Activated T-helper 9 cell treated with anti-CD3 and anti-CD28 coated beads, Interleukin-2, amount 50 U/mL, for 16 hours (primary cell): Measurements from ENCODE around the gene FLOT1.
A peak's percentile ranks its signal among the peaks of the same experiment; 100 is the strongest.
"Not testable (repeated sequence)": the region's sequence is repeated elsewhere in the genome, so short reads cannot be mapped to it uniquely, and the experiment has no call there.

Experiments used
- DNase-seq: peaks from one replicate; pipeline ENCODE4 v3.0.0-alpha.2; 2020; ENCODE audit warnings: low read depth

The FLOT1 gene

DNA sequence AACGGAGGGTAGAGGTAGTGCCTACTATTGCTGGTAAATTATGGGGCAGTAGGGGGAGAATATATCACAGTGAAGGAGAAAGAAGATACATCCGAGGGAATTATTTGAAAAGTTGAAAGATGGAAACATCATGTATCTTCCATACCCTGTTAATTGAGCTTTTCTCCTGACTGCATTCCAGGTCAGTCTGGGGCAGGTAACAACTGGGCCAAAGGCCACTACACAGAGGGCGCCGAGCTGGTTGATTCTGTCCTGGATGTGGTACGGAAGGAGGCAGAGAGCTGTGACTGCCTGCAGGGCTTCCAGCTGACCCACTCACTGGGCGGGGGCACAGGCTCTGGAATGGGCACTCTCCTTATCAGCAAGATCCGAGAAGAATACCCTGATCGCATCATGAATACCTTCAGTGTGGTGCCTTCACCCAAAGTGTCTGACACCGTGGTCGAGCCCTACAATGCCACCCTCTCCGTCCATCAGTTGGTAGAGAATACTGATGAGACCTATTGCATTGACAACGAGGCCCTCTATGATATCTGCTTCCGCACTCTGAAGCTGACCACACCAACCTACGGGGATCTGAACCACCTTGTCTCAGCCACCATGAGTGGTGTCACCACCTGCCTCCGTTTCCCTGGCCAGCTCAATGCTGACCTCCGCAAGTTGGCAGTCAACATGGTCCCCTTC is 19.2 kb downstream of the FLOT1 start:
- not testable (repeated sequence) for DNase-seq

DNA sequence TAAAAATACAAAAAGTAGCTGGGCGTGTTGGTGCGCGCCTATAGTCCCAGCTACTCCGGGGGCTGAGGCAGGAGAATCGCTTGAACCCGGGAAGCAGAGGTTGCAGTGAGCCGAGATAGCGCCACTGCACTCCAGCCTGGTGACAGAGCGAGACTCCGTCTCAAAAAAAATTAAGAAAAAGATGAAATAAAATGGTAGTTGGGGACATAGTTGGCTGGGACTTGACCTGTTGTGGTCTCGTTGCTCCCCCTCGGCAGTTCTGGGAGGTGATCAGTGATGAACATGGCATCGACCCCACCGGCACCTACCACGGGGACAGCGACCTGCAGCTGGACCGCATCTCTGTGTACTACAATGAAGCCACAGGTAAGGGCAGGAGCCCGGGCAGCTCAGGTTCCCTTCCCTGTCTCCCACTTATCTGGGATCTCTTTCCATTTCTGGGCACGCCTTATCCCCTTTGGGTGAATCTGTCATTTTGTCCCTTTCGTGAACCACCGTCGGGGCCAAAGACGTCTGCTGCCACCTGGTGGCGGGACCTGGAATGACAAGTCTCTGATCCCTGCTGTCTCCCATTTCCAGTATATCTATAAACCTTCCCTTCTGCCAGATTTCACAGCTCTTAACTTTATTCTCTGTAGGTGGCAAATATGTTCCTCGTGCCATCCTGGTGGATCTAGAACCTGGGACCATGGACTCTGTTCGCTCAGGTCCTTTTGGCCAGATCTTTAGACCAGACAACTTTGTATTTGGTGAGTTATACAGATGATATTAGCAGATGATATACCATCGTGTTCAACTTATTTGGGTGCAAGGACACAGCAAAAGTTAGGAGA is 20.0 kb downstream of the FLOT1 start:
- DNase-seq, result peak; percentile 80

DNA sequence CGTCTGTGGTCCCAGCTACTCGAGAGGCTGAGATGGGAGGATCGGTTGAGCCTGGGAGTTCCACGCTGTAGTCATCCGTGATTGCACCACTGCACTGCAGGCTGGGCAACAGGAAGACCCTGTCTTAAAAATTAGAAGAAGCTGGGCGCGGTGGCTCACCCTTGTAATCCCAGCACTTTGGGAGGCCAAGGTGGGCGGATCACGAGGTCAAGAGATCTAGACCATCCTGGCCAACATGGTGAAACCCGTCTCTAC is 20.5 kb downstream of the FLOT1 start:
- not testable (repeated sequence) for DNase-seq

DNA sequence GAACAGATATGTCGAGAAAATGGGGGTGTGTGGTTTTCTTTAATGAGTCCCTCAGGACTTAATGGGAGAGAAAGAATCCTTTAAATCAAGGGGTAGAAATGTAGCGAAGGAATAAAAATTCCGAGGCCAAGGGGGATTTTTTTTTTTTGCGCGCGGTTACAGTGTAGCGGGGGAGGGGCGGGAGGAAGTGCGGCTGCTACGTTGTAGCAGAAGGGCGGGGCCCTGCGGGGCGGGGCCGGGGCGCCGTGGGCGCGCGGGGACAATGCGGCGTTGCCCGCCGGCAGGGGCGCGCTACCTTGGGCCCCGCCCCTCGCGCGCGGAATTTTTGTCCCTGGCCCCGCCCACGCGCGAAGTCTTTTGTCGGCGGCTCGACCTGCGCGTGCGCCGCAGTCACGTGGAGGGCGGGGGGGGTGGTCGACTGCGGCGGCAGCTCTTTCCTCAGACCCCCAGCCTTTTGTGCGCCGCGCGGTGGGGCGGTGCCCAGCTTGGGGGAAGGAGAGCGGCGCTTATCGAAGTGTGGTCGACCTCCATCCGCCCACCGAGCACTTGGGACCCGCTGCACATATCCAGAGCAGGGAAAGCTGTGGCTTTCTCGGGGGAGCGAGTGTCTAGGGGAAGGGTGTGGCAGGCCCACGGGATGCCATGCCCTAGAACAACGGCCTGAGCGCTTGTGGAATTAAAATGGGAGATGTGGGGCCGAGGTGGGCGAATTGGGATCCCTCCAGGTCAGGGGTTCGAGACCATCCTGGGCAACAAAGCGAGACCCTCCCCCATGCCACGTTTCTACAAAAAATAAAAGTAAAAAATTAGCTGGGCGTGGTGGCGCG is 21.1 kb downstream of the FLOT1 start:
- peak; percentile 98 for DNase-seq

DNA sequence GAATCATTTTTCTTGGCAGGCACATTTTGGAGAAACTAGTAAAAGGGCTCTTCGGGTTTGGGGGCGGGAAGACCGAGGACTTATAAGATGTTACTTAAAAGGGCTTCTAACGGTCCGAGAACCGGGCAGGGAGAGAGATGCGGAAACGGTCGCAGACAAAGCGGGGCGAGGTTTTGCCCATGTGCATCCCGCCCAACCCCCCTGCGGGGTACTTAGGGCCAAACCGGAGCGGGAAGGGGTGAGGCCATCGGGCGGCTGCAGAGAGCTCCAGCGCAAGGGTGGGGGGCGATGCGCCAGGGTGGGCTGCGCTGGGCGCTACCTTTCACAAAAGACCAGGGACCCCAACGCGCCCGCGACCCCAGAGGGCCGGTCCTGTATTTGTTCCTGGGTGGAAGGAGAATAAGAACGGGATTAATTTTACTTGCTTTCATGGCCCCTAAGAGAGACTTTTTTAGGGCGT is 21.7 kb downstream of the FLOT1 start:
- DNase-seq, result no peak

DNA sequence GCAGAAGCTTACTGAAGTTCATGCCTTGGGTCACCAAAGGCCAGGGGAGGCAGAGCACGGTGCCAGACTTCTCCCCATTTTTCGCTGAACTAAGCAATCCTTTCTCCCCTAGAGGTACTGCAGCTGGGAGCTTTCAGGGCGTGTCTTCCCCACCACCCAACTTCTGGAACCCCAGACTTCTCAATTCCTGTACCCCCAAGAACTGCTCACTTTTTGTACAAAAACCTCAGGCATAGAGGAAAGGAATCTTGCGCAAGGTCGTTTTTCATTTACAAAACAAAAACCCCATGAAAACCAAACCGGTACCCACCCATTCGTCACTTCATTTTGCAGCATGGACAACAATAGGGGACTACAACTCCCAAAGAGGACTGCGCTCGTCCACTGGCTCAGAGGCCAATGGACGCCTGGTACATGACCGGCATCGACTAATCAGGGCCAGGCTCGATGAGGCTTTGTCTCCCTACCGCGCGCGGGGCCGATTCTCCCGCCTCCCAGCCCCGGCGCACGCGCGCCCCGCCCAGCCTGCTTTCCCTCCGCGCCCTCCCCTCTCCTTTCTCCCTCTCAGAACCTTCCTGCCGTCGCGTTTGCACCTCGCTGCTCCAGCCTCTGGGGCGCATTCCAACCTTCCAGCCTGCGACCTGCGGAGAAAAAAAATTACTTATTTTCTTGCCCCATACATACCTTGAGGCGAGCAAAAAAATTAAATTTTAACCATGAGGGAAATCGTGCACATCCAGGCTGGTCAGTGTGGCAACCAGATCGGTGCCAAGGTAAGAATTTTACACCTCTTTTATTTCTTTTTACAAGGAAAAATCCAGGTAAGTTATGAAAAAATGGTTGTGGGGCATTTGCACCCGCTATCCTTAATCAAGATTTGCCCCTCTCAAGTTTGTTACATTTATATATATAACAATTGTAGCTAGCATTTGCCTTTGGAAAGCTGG is 22.4 kb downstream of the FLOT1 start, which contains the start of gene TUBB:
Gene TUBB (plus strand): TSS at position 562 of the 947 bp plus-strand sequence. CDS start 155 bp downstream, at position 717.
- peak; percentile 93 for DNase-seq

DNA sequence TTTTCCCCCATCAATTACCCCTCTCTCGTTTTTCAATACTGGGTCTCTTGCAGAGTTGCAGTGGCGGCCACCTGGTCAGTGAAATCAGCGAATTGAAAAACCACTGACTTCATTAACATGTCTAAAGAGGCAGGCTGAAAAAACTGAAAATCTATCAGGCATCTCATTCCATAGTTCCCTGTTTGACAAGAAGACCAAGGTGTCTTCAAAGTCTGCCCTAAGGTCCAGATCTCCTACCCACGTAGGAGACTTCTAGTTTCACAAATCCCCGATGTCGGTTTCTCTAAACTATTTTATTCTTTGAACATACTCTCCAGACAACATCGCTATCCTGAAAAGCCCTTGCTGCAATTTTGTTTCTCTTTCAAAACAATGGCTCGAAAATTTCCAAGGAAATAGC is 23.1 kb downstream of the FLOT1 start:
- DNase-seq, result no peak

DNA sequence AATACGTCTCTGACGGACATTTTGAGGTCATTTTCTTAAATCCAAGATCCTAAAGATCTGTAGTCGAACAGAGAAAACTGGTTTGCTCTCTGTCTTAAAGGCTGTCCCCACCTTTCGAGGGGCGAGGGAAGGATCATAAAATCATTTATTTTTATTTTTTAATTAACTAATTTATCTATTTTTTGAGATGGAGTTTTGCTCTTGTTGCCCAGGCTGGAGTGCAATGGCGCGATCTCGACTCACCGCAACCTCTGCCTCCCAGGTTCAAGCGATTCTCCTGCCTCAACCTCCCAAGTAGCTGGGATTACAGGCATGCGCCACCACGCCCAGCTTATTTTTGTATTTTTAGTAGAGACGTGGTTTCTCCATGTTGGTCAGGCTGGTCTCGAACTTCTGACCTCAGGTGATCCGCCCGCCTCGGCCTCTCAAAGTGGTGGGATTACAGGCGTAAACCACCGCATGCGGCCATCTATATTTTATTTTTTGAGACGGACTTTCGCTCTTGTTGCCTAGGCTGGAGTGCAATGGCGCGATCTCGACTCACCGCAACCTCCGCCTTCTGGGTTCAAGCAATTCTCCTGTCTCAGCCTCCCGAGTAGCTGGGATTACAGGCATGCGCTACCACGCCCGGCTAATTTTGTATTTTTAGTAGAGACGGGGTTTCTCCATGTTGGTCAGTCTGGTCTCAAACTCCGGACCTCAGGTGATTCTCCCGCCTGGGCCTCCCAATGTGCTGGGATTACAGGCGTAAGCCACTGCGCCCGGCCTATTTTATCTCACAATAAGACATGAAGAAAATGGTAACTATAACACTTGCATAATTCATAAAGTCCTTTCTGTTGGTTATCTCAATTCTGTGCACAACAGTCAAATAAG is 24.4 kb downstream of the FLOT1 start:
- not testable (repeated sequence) for DNase-seq

DNA sequence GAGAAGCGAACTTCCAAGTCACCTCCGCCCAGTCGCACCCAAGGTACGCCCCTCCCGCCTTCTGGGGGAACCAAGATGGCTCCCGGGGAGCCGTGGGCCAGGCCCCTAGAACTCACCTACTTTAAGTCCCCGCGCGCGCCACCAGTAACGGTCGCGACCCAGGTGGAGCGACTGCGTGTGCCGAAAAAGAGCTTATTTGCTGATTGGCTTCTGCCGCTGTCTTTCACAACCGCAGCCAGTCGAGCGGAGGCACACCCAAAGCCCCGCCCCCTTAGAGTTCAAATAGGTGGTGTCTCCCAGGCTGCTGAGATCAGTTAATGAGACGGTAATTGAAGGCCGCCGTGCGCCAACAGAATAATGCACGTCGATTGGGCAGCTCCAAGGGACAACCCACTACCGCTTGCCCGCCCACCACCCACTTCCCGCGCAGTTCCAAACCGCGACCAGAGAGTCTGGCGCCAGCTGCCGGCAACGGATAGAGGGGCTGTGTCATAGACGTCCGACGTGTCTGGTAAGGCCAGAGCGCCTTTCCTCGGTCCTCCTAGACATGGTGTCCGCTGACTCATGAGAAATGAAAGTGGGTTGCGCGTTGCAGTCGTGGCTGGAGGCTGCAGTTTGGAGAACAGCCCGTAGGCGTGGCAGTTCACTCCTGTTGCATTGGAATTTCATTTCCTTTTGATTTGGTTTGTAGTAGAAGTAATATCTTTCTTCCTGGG is 25.2 kb downstream of the FLOT1 start, which contains the start of gene MDC1:
Gene MDC1 (minus strand): TSS at position 153 of the 716 bp plus-strand sequence. CDS start 2,106 bp downstream, outside the sequence.
- DNase-seq, result peak; percentile 99

DNA sequence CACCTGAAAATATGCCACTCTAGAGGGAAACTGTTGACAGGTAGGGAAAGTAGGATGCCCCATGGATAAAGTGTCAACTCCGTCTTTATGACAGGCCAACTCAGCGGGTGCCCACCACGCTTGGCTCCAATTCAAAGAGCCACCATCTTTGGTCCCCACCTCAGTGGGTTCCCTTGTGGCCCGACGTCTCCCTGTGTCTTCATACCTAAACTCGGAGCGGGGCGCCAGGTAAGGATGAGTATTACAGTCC is 25.7 kb downstream of the FLOT1 start:
- no peak for DNase-seq

DNA sequence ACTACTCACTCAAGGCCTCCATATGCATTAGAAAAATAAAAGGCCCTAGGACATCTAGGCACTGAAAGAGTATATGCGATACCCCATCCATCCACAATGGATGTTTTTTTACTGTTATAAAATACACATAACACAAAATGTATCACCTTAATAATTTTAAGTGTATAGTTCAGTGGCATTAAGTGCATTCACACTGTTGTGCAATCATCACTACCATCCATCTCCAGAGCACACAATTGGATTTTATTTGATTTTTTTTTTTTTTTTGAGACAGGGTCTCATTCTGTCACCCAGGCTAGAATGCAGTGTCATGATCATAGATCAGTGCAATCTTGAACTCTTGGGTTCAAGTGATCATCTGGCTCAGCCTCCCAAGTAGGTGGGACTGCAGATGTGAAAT is 28.2 kb downstream of the FLOT1 start:
- no peak for DNase-seq

DNA sequence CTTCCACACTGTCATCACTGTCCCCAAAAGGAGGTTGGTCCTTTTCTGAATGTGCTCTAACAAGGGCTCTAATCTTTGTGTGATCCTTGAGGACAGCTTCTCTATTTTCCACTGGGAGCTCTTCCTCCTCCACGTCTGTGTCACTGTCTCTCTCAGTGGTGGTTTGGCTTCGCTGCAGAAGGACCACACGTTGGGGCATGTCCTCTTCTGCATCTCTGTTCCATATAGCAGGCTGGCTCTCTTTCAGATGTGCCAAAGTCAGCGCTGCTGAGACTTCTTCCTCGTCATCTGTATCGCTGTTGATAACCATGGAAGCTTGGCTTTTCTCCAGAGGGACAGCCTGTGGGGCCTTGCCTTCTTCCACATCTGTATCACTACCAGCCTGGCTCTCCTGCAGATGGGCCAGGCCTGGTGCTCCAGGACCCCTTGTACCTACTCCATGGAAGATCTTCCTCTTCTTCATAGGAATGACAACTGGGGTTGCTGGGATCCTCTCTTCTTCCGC is 30.0 kb downstream of the FLOT1 start:
- no peak for DNase-seq

DNA sequence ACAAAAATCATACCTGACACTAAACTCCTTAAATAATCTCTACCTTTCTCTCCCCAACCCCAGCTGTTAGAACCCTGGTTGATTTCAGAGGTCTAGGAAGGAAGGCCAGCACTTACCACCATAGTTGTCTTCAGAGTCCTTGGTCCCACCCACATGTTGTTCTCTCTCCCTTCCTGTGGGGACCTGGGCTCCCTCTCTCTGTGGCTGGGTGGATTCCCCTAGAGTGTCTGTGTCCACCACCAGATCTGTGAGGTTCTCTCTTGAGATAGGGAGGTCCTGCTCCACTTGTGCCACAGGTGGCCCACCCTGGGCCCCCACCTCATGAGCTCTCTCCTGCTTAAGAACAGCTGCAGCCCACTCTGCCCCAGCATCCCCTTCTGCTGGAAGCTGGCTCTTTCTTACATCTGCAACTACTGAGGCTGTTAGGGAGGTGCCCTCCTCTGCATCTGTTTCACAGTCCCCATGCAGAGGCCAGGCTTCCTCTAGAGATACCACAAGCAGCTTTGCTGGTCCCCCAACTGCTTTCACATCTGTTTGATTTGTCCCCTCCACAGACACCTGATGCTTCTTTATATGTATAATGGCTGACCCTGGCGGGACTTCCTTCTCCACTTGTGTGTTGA is 30.6 kb downstream of the FLOT1 start:
- no peak for DNase-seq

DNA sequence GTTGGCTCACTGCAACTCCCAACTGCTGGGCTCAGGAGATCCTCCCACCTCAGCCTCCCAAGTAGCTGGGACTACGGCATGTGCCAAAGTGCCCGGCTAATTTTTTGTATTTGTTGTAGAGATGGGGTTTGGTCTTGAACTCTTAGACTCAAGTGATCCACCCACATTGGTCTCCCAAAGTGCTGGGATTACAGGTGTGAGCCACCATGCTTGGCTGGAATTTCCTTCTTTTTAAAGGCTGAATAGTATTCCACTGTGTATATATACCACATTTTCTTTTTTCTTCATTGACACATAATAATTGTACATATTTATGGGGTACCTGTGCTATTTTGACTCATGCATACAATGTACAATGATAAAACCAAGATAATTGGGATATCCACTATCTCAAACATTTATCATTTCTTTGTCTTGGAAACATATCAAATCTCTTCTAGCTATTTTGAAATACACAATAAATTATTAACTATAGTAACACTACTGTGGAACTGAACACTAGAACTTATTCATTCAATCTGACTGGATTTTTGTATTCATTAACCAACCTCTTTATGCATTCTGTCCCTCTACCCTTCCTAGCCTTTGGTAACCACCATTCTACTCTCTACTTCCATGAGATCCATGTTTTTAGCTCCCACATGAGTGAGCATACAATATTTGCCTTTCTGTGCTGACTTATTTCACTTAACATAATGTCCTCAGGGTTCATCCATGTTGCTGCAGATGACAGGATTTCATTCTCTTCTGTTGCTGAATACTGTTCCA is 33.2 kb downstream of the FLOT1 start:
- DNase-seq, result no peak

DNA sequence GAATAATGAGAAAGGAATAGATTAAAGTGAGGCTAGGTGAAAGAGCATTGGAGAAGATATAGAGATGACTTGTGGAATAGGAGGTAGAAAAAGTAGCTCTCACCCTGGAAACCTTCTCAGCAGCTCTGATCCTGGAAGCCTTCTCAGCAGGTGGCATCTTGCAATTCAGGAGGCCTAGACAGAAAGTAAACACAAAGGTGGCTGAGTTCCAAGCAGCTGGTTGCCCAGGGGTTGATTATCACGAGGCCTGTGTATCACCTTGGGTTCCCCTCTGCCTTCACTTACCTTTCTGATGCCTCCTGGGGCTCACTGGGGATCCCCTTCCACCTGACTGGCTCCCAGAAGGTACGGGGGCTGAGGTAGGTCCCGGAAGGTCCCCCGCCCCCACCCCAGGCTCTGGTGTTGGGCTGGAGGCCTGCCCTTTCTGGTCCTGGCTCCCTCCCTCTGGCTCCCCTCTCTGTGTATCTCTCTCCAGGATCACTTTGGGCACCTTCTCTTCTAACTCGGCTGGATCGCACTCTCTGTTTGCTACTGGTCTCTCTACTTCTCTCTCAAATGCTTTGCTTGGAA is 35.1 kb downstream of the FLOT1 start:
- DNase-seq, result no peak

DNA sequence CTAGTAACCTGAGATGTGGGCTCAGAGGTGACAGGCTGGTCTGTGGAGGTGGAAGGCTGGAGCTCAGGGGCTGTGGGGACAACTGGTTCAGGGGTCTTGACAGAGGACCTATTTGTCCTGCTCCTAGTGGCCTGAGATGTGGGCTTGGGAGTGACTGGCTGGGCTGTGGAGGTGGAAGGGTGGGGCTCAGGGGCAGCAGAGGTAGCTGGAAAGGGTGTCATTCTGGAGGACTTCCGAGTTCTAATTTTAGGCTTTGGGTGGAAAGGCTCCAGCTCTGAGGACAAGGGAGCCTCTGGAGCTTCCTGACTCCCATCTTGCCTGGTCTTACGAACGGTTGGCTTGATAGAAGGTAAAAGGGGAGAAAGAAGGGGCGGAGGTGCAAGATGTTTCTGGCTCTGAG is 36.9 kb downstream of the FLOT1 start:
- no peak for DNase-seq

DNA sequence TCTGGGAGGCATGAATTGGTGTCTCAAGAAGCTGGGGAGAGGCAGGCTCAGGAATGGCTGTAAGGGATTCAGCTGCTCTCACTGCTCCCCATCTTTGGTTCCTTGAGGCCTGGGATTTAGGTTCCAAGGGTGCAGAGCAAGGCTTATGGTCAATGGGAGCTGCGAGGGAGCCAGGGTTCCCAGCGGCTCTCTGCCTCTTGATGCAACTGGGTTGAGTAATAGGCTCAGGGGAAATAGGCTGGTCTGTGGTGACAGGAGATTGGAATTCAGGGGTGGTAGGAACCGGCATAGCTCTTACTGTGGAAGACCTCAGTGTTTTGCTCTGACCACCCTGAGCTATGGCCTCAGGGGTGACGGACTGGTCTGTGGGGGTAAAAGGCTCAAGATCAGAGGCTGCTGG is 38.7 kb downstream of the FLOT1 start:
- DNase-seq, result no peak

DNA sequence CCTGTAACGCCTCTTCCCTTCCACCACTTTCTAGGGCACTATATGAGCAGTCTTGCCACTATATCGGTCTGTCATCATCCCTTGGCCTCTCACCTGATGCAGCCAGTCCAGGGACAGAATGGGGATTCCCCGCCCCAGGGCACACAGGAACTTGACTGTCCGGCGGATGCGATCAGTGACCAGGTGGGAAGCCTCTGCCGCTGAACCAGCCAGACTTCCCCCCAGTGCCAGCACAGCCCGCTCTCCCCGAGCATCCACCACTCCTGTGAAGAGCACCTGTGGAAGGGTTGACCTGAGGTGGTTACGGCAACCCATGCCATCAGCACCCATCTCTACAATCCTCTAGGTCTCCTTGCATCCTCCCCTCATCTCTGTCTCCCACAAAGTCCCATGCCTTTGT is 39.5 kb downstream of the FLOT1 start:
- DNase-seq, result no peak
